Astrocyte (in vitro differentiated cells and primary cell): ENCODE results near the gene WDR59. TPM values are rescaled to one million over a fixed set of nuclear protein-coding genes. Genes with fewer than 3 reads are reported as not detected.
A peak's percentile ranks its signal among the peaks of the same experiment; 100 is the strongest.

ENCODE experiments used
- DNase-seq: peaks from one replicate; pipeline ENCODE4 v3.0.0-alpha.2; 2010; ENCODE audit warnings: low read depth
- FAIRE-seq: peaks from 2 replicates; lab custom pipeline; 2011; peaks lifted over from hg19 to GRCh38; lab: Jason Lieb, UNC
- H2AFZ ChIP-seq: 2 replicates; pipeline ENCODE4 v1.6.0; 2012; ENCODE audit warnings: low read depth, low read length, inconsistent platforms
- H3K27ac ChIP-seq: 2 replicates; pipeline ENCODE4 v1.5.1; 2011; ENCODE audit warnings: low read depth, low read length, inconsistent platforms
- H3K27me3 ChIP-seq: 2 replicates; pipeline ENCODE4 v1.6.0; 2011; ENCODE audit warnings: low read length, inconsistent platforms; ENCODE audit not compliant: insufficient read depth
- H3K36me3 ChIP-seq: 2 replicates; pipeline ENCODE4 v1.5.1; 2011; ENCODE audit warnings: low read length, inconsistent platforms; ENCODE audit not compliant: insufficient read depth
- H3K4me1 ChIP-seq: 2 replicates; pipeline ENCODE4 v1.5.1; 2011; ENCODE audit warnings: low read length, inconsistent platforms; ENCODE audit not compliant: insufficient read depth
- H3K4me2 ChIP-seq: 2 replicates; pipeline ENCODE4 v1.6.0; 2012; ENCODE audit warnings: low read length, inconsistent platforms
- H3K4me3 ChIP-seq: 2 replicates; pipeline ENCODE4 v1.5.1; 2011; ENCODE audit warnings: low read depth, mild to moderate bottlenecking, low read length, inconsistent platforms; ENCODE audit not compliant: insufficient read depth
- H3K79me2 ChIP-seq: 2 replicates; pipeline ENCODE4 v1.6.0; 2012; ENCODE audit warnings: mild to moderate bottlenecking, low read length, inconsistent platforms; ENCODE audit not compliant: insufficient read depth
- H3K9ac ChIP-seq: 2 replicates; pipeline ENCODE4 v1.6.0; 2012; ENCODE audit warnings: mild to moderate bottlenecking, low read length, inconsistent platforms
- H3K9me3 ChIP-seq: 2 replicates; pipeline ENCODE4 v1.5.1; 2012; ENCODE audit warnings: low read depth, mild to moderate bottlenecking, low read length, inconsistent platforms; ENCODE audit not compliant: insufficient read depth
- H4K20me1 ChIP-seq: 2 replicates; pipeline ENCODE4 v1.6.0; 2012; ENCODE audit warnings: low read length, inconsistent platforms; ENCODE audit not compliant: insufficient read depth
- H3K27ac Mint-ChIP-seq: one replicate; pipeline ENCODE4 v1.8.0; 2021; ENCODE audit warnings: mild to moderate bottlenecking, mixed read lengths; ENCODE audit not compliant: unreplicated experiment
- H3K27me3 Mint-ChIP-seq: one replicate; pipeline ENCODE4 v1.8.0; 2021; ENCODE audit warnings: low read depth, mixed read lengths; ENCODE audit not compliant: unreplicated experiment
- H3K36me3 Mint-ChIP-seq: one replicate; pipeline ENCODE4 v1.8.0; 2021; ENCODE audit warnings: low read depth, mixed read lengths; ENCODE audit not compliant: unreplicated experiment
- H3K4me1 Mint-ChIP-seq: one replicate; pipeline ENCODE4 v1.8.0; 2021; ENCODE audit warnings: low read depth, mixed read lengths; ENCODE audit not compliant: unreplicated experiment
- H3K4me3 Mint-ChIP-seq: one replicate; pipeline ENCODE4 v1.8.0; 2021; ENCODE audit warnings: mild to moderate bottlenecking, moderate library complexity, mixed read lengths; ENCODE audit not compliant: unreplicated experiment
- H3K9me3 Mint-ChIP-seq: one replicate; pipeline ENCODE4 v1.8.0; 2021; ENCODE audit warnings: mild to moderate bottlenecking, mixed read lengths; ENCODE audit not compliant: unreplicated experiment
- EZH2 ChIP-seq: IDR thresholded peaks from 2 replicates; pipeline ENCODE4 v1.6.1; 2012; ENCODE audit warnings: mild to moderate bottlenecking, low read length, inconsistent platforms; ENCODE audit not compliant: insufficient read depth
- total RNA-seq: library from RNA; stranded (reverse); gene quantifications from 2 replicates; pipeline ENCODE4 v1.2.1, GENCODE V29; 2021
- TF ChIP-seq, protein P1 (sequence below): IDR thresholded peaks from 2 replicates; pipeline ENCODE4 v1.5.1; 2011; ENCODE audit warnings: low read depth, mild to moderate bottlenecking, inconsistent platforms, low read length, moderate library complexity; ENCODE audit not compliant: insufficient read depth

WDR59 gene
- total RNA-seq, 1 donor from 2014 or later, result 63.8 TPM

GRCh38 chr16:74867281-74867849 is 117.6 kb downstream of the WDR59 start:
- Histone ChIP-seq H3K4me3 (no peak overlapping the region), H2AFZ (no peak overlapping the region), H3K9me3 (no peaks in the 10 kb centered on the region), H3K27me3 (no peaks in the 10 kb centered on the region), H3K9ac (no peak overlapping the region), H3K36me3 (no peaks in the 10 kb centered on the region), H3K27ac (no peak overlapping the region), H4K20me1 (no peaks in the 10 kb centered on the region), H3K4me1 (peaks cover 11% of the 10 kb centered on the region), H3K79me2 (no peaks in the 10 kb centered on the region), H3K4me2 (no peak overlapping the region)
- H3K36me3 Mint-ChIP-seq, result peaks cover 3% of the 10 kb centered on the region
- TF ChIP-seq, protein P1, sequence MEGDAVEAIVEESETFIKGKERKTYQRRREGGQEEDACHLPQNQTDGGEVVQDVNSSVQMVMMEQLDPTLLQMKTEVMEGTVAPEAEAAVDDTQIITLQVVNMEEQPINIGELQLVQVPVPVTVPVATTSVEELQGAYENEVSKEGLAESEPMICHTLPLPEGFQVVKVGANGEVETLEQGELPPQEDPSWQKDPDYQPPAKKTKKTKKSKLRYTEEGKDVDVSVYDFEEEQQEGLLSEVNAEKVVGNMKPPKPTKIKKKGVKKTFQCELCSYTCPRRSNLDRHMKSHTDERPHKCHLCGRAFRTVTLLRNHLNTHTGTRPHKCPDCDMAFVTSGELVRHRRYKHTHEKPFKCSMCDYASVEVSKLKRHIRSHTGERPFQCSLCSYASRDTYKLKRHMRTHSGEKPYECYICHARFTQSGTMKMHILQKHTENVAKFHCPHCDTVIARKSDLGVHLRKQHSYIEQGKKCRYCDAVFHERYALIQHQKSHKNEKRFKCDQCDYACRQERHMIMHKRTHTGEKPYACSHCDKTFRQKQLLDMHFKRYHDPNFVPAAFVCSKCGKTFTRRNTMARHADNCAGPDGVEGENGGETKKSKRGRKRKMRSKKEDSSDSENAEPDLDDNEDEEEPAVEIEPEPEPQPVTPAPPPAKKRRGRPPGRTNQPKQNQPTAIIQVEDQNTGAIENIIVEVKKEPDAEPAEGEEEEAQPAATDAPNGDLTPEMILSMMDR, result no peak
- TF ChIP-seq EZH2, result no peak
- peaks cover 6% of the 10 kb centered on the region for H3K4me1 Mint-ChIP-seq
- no peaks in the 10 kb centered on the region for H3K9me3 Mint-ChIP-seq
- no peak for FAIRE-seq
- peak overlapping the region; percentile 59 for H3K27ac Mint-ChIP-seq
- no peaks in the 10 kb centered on the region for H3K27me3 Mint-ChIP-seq
- no peak for DNase-seq
- H3K4me3 Mint-ChIP-seq, result no peak overlapping the region

GRCh38 chr16:74865922-74866598 is 118.9 kb downstream of the WDR59 start:
- peaks cover 6% of the 10 kb centered on the region for H3K4me1 Mint-ChIP-seq
- no peaks in the 10 kb centered on the region for H3K9me3 Mint-ChIP-seq
- no peak overlapping the region for H3K27ac ChIP-seq
- H3K9me3 ChIP-seq, result no peaks in the 10 kb centered on the region
- H3K4me2 ChIP-seq, result peak overlapping the region; percentile 56
- H4K20me1 ChIP-seq, result no peaks in the 10 kb centered on the region
- no peak overlapping the region for H3K4me3 Mint-ChIP-seq
- H3K27me3 ChIP-seq, result no peaks in the 10 kb centered on the region
- DNase-seq, result peak; percentile 82
- TF ChIP-seq EZH2, result no peak
- TF ChIP-seq, protein P1, result no peak
- peaks cover 11% of the 10 kb centered on the region for H3K4me1 ChIP-seq
- peaks cover 3% of the 10 kb centered on the region for H3K36me3 Mint-ChIP-seq
- no peaks in the 10 kb centered on the region for H3K36me3 ChIP-seq
- no peak for FAIRE-seq
- H2AFZ ChIP-seq, result no peak overlapping the region
- H3K27ac Mint-ChIP-seq, result no peak overlapping the region
- no peak overlapping the region for H3K4me3 ChIP-seq
- H3K27me3 Mint-ChIP-seq, result no peaks in the 10 kb centered on the region
- H3K79me2 ChIP-seq, result no peaks in the 10 kb centered on the region
- H3K9ac ChIP-seq, result no peak overlapping the region

DNA sequence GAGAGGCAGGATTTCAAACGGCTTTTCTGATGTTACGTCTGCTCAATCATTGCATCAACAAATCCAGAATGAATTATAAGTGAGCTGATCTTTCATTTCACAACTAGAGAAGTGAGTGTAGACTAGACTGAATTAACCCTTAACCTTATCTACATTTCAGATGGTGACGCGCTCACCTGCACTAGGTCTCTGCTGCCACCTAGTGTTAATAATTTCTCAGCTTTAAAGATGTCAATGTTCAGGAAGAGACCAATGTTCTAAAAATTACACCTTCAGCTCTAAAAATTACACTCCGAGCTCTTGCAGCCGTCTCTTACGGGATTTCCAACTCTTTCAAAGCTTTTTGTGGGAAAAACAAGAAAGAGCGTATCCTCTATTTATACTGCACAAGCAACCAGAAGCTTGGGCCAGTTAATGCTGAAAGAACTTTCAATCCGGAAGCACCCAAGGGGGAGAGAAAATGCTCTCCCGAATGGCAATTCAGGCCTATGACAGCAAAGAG is 122.1 kb downstream of the WDR59 start:
- Histone ChIP-seq H3K27ac (no peak overlapping the region), H3K36me3 (no peaks in the 10 kb centered on the region), H3K9me3 (no peaks in the 10 kb centered on the region), H3K4me1 (peaks cover 5% of the 10 kb centered on the region), H3K79me2 (no peaks in the 10 kb centered on the region), H3K4me3 (no peak overlapping the region), H3K9ac (no peak overlapping the region), H4K20me1 (no peaks in the 10 kb centered on the region), H3K4me2 (no peak overlapping the region), H2AFZ (no peak overlapping the region), H3K27me3 (no peaks in the 10 kb centered on the region)
- Mint-ChIP-seq H3K27me3 (no peaks in the 10 kb centered on the region), H3K36me3 (peaks cover 4% of the 10 kb centered on the region), H3K27ac (no peak overlapping the region), H3K9me3 (no peaks in the 10 kb centered on the region), H3K4me1 (no peaks in the 10 kb centered on the region), H3K4me3 (no peak overlapping the region)
- TF ChIP-seq EZH2, result no peak
- TF ChIP-seq, protein P1, result peak; percentile 75
- no peak for FAIRE-seq
- peak; percentile 16 for DNase-seq
